Left lobe of liver (tissue), 2 donors: ENCODE measurements around the gene SLC24A3. TPM values are rescaled to one million over a fixed set of nuclear protein-coding genes. Genes with fewer than 3 reads are reported as not detected.

Experiments
- ATAC-seq: fragments of 200-7000 bp; cut with Tn5 transposase; one replicate; pipeline ENCODE4 v1.9.1; 2020; ENCODE audit warnings: mild to moderate bottlenecking, moderate library complexity
- DNase-seq: peaks from one replicate; pipeline ENCODE4 v3.0.0-alpha.2; 2020; ENCODE audit warnings: low spot score
- total RNA-seq: library from RNA; stranded (reverse); gene quantifications from one replicate; pipeline ENCODE4 v1.2.1, GENCODE V29; 2021
- donor health status: DM: no; HTN: no; CAD: no; lungs with moderate emphysema.
- donor health status: DM: no; HTN: yes; CAD: no.

The SLC24A3 gene
- total RNA-seq, 1 donor from 2014 or later = 0.35 TPM

DNA sequence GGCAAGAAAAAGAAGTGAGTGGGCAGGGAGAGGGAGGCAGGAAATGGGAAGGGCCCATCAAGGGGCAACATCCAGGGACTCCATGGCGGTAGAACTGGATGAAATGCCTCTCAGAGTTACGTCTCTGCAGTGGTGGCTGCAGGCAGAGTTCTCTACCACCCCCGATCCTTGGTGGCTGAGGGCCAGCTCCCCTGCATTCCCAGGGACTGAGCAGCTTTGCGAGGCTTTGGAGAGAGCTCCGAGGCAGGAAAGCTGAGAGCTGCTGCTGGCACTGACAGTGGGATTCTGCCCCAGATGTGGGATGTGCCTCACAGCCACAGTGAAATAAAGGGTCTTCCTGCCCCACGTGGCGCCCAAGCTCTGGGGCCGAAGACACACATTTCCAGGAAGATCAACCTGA, 236.6 kb downstream of the SLC24A3 start:
- DNase-seq (no peak), ATAC-seq (no peak)

DNA sequence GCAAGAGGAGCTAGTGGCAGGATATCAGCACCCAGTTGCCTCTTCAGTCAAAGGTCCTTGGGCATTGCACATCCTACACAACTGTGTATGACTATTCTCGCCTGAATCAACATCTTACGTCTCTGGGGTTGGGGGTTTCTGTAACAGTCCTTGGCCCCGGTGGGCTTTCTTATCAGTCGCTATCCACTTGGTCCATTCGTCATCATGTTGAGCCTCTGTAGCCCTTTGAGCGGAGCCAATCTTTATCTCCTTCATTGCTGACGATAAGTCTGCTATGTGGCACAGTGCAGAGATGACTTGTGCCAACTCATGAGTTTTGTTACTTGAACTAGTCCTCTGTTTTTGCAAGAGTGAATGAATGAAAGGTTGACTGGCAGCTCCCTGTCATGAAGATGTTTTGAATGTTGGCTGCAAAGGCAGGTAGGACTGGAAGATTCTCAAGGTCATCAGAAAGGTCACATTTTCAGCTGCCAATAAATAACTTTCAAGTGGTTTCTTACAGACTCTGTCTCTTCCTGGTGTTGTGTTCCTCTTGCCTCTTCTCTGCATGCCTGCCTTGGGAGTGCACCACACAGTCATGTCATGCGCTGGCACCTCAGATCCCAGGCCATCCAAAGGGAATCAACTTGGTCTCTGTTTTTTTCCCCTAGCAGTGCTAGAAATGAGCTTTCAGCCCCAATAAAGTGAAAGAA, 238.9 kb downstream of the SLC24A3 start:
- no peak for DNase-seq
- no peak for ATAC-seq

DNA sequence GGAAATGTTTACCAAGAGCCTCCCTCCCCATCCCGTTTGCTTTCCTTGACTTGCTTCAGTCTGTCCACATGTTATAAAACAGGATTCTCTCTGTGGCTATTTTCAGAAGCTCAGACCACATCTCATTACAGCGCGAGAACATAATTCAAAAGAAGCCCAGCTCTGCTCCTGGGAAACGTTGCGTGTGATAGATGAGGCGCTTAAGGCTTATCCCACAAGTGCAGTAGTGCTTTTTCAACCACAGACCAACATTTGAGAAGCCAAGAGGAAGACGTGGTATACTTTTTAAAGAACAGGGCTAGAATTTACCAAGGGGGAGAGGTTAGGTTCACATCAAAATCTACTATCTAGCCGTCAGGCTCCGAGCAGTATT, 239.5 kb downstream of the SLC24A3 start:
- no peak for ATAC-seq
- DNase-seq = no peak

DNA sequence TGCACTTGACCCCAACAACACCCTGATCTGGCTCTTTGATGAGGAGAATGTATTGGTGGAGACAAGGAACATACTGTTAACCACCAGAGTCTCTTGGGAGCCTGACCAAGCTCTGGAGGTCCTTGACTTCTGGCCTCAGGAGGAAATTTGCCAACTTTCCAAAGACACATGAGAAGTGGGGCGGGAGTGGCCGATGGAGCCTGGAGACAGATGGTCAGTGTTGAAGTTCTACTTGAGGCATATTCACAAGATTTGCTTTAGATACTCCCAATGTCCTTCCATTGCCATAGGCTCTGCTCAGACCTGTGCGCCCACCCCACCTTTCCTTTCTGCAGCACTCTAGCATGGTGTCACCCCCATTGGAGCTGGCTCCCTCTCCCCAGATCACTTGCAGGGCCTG, 241.0 kb downstream of the SLC24A3 start:
- no peak for ATAC-seq
- DNase-seq = no peak

DNA sequence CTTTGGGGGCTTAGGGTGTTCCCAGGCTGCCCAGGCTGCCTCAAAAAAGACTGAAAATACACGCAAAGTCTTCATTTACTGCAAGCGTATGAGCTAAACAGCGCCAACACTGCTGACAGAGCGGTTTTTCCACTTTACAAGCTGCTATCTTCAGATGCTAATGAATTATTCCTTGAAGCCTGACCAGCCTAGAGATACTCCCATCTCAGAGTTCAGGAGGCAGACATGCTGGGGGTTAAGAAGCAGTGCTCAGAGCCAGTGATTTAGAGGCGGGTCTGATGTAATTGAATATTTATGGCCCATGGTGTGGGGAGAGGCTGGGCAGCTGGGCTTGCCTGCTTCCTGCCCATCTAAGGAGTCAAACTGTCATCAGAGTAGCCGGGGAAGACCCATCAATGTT, 241.4 kb downstream of the SLC24A3 start:
- no peak for ATAC-seq
- DNase-seq = no peak

DNA sequence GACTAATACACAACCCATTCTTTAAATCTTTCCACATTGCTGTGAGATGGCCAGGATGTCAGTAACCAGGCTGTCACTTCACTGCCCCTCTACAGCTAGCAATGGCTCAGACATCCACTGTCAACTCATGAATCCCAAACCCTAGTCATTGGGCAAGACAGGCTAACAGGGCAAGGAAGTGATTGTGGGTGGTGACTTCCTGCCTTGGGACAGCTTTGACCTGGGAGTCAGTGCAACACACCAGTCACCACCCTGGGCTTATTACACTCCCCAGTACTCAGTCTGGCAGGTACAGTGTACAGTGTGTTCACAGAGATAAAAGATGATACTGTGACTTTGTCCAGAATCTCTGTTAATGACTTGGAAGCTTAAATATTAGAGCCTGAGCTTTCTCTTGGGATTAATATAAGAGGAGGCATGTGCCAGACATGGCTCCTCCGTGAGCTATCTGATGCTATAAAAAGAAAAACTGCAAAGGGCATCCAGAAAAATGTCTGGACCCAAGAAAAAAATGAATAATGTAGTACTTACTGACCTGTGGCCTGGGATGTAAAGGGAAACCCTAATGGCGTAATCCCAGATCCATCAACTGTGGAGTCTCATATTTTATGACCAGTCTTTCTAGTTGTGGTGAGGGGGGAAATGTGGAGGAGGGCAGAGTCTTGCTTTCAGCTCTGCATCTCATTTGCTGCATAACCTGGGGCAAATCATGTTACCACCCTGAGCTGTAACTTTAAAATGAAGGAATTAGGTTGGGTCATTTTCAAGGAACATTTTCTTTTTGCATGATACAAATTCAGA, 244.4 kb downstream of the SLC24A3 start:
- ATAC-seq (no peak), DNase-seq (no peak)

DNA sequence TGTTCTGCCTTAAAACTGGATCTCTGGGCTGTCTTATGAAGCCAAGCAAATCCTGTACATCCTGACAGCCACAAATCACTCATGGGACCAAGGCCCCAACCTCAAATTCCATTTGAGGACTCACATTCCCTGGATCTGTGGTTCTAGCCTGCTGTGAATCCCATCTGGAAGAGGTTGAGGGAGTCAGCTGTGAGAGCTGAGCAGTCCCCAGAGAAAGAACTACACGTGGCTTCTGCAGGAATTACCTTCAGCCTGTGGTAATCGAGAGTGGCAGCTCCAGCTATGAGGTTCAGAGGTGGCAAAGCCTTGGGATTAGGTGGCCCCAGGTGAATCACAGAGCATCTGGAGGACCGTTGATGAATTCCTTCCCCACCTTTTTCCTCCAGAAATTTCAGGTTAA, 245.2 kb downstream of the SLC24A3 start:
- no peak for DNase-seq

DNA sequence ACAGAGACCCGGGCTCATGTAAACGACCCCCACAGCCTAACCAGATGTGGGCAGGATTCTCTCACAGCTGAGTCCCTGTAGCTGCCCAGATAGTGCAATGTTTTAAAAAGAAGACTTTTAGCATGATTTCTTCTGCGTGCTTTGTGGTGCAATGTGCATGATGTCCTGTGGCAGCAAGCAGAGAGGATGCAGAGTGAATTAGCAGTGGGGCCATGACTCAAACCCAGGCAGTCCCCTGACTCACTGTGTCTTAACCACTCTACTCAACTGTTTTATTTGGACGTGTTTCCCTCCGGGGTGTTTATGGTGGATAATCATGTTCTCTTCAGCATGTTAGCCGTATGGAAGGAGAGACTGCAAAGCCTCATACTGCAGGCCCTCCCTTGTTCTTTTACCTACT, 247.9 kb downstream of the SLC24A3 start:
- DNase-seq (no peak), ATAC-seq (no peak)

More for the DNA sequence above, 245.2 kb downstream of the SLC24A3 start:
- no peak for ATAC-seq

DNA sequence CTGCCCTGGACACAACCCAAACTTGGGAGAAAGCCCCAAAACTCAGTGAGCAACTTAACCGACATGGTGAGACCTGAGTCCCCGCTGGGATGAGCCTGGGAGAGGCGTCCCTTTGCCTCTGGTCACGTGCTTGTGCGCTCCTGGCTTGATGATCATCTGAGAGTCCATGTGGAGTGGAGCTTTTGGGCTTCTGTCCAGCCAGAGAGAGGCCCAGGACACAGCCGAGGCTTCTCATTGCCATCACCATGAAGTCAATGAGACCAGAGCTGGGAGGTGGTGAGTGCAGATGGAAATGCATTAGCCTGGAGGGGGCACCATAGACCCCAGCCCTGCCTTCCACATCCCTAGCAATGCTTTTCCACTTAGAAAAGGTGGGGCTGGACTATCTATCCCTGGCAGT, 250.0 kb downstream of the SLC24A3 start:
- ATAC-seq (no peak), DNase-seq (no peak)

DNA sequence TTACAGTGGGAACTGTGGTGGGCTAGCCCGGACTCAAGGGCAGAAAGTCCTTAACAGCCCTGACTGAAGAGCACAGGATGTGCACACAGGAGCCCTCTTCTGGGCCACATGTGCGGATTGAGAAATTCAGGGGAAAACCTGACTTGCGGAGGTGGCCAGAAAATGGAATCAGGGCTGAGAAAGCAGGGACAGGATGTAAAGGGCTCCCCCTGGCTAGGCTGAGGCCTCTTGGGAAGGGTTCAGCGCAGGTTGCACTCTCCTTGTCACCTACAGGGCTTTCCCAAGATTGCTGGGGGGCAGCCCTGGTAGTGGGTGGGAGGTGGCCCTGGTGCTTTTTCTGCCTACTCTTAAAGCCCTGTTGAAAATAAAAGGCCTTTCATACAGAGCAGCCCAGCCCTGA, 251.2 kb downstream of the SLC24A3 start:
- no peak for DNase-seq
- ATAC-seq = no peak

DNA sequence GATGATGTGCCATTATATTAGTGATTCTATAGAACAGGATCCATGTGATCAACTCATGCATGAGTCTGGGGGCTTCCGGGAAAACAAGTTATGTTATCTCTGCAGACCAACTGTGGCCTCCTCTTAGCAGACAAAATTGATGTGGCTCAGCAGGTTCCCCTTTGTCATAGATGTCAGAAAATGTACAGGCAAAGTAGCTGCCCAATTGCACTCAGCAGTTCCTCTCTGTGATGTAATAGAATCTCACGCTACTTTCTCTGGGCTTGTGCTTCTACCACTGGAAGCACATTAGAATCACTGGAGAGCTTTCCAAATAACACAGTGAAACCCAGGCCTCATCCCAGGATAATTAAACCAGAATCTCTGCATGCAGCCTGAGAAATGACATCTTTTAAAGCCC, 253.1 kb downstream of the SLC24A3 start:
- ATAC-seq (no peak), DNase-seq (no peak)

DNA sequence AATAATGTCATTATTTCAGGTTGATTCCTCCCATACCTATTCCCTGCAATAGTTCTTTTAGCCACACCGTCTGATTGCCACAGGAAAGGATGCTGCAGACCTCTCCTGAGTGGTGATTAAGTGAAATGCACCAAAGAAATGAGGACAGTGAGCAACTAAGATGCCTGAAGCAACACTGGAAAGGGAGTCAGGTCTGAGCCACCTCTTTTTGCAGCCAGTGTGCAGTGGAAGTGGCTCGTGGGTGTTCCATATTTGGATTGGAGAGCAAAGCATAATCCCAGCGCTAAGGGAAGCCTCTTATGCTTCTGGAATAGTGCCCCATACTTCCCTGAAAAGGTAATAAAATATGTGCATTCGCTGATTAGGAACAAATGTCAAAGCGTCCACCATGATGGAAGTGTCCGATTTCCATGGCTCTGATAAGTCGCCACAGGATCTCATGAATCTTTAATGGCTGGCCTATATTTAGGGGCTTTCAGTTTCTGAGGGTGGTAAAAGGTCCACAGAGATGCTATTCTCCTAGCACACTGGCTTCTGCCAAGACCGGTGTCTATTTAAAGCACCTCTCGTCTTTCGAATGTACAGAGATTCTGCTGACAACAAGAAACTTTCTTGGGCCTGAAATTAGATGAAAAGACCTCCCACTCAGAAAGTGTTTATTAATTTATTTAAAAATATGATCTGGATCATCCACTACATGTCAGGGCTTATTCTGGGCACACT, 253.9 kb downstream of the SLC24A3 start:
- DNase-seq = no peak
- ATAC-seq = no peak

DNA sequence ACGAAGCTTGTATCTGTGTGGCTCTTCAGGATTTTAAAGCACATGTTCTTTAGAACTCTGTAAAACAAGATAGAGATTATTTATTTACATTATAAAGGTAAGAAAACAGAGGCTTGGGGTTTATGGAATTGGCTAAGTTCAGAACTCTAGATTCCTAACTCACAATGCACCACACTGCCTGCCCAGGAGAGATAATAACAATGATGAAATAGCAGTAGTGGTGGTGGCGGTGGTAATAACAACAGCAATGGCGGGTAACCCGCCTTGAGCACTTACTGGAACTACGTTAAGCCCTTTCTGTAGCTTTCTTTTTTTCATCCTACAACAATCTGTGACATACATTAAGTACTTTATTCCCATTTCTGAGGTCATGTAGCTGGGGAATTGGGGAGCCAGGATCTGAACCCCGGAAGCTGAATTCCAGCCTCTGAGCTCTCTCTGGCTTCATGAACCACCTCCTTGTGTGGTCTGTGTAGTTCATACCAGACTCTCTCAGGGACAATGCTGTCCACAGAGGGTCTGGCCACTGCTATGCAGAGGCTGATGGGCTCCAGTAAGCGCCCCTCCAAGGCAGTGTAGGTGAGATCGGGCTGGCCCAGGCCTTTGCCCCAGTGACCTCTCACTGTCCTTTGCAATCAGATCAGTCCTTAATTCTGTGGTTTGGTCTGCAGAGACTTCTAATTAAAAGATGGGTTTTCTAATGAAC, 260.9 kb downstream of the SLC24A3 start:
- DNase-seq (no peak), ATAC-seq (no peak)

DNA sequence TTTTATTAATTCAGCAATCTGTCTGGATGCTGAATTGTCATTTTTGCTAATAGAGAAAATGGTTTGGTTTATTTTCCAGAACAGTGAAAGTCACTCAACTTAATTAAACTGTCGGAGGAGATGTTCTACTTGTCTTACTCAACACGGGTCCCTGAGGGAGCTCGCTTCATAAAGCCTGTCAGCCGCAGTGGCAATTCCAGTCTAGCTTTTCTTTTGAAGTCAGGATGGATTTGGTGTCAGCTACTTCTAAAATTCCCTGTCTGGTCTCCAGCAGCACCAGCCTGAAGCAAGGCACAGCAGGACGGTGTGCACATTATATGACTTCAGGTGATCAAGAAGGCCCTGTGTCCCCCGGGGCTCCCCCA, 261.5 kb downstream of the SLC24A3 start:
- no peak for ATAC-seq

DNA sequence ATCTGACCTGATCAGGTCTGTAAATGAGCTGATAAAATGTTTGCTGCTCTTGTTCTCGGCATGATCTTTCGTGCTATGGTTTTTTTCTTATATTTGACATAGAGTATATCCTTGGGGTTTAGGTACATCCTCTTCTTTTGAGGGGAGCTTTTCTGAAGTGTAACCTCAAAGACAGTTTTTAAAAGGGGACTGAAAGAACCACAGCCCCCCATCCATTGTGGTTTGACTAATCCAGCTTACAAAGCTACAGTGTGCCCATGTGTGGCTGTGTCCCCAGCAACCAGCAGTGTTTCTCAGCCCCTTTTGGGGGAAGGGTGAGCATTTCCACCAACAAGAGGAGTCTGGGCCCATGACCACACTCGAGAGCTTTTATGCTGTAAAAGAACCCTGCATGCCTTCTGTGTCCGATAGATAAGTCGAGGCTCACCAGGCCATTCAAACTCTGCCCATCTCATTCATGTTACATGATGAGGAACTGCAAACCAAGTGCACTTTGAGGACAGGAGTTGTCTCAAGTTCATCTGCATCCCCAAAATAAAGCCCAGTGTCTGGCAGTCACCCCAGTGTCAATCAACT, 266.0 kb downstream of the SLC24A3 start:
- DNase-seq = no peak

More for the DNA sequence above, 261.5 kb downstream of the SLC24A3 start:
- DNase-seq = no peak

DNA sequence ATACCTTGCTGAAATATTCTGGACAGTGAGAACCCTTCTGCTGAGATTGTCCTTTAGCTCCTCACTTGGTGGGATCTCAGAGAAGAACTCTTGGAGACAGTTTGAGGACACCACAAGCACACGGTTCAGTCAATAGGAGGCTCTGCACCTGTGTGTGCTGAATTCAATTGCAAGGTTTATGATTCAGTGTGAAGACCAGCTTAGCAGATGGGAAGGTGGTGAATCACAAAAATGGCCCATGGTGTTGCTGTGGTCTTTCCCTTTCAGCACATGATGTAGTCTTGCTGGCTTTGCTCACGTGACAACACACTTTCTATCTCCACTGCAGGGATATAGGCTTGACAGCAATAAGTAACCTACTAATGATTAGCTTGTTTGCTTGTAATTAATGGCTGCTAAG, 270.3 kb downstream of the SLC24A3 start:
- ATAC-seq (no peak), DNase-seq (no peak)

More for the DNA sequence above, 266.0 kb downstream of the SLC24A3 start:
- no peak for ATAC-seq

DNA sequence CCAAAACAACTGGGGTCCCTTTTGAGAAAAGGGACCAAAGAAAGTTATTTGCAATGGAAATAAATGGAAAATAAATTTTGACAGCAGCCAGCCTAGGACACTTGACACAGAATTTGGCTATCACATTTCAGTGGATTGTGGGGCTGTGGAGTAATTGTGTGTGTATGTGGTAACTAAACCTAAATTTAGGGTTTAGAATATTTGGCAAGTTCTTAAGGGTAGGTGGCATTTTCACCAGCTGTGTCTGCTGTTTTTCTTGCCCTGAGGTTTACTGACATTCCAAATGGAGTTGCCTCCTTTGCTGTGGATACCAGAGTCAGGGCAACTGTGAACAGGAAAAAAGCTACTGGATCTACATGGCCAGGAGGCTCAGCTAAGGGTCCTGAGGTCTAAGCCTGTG, 270.9 kb downstream of the SLC24A3 start:
- ATAC-seq (no peak), DNase-seq (no peak)

DNA sequence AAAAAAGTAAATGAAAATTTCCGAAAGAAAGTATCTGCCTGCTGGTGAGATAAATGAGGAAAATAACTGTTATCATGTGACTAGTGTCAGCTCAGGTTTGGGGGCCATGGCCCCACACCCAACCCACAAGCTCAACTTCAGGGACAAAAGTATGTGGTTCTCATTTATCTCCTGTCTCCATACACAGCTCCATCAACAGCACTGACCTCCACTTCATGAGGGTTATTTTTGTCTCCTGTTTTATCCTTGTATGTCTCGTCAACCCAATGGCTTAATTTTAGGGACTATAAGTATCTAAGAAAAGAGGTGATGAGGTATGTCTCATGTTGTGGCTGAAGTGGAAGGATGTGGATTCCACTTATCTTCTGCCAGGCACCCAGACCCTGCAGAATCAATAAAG, 274.0 kb downstream of the SLC24A3 start:
- DNase-seq (no peak), ATAC-seq (no peak)

DNA sequence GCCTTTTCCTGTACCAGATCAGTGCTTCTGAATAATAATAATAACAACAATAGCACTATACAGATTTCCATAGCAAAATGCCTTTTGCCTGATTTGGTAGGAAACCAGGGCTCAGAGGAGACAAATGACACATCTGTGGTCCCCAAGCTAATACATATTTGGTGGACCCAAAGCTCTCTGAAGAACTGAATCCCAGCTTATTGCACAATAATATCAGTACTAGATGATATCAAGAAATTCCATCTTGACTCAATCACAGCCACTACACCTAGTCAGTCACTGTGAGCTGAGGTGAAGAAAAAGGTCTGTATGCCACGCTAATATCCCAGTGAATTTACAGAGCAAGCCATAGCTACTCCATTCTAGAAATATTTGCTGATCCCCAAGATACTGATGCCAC, 275.0 kb downstream of the SLC24A3 start:
- no peak for DNase-seq

DNA sequence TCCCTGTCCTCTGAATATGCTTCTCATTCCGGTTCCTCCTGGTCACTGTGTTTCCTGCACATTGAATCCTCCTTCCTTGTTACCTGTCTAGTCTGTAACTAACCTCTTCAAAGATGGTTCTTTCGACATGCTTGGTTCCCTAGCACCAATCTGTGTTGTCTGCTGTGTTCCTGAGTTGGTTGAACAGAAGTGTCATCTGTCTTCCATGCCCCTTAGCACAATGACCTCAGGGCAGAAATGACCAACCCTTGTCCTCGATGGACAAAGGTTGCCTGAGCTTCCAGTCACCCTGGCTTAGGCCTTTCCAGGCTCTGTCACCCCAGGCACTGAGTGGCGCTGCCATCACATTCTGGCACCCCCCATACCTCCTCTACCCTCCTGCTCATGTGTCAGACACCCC, 278.8 kb downstream of the SLC24A3 start:
- ATAC-seq (no peak), DNase-seq (no peak)

More for the DNA sequence above, 275.0 kb downstream of the SLC24A3 start:
- ATAC-seq = no peak

DNA sequence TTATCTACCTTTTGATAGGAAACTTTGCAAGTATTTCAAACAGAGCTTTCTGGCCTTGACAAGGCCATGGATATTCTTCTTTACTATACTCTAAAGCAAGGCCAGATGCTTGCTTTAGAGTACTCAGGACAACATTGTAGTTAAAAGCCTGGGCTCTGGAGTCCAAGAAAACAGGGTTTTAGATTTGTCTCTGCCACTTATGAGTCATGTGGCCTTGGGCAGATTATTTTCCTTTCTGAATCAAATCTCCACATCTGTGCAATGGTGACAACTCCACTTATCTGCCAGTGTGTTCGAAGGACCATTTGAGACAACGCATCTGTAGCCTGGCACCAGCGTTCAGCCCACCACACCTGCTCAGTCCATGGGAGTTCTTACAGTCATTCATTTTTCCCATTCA, 279.7 kb downstream of the SLC24A3 start:
- DNase-seq (no peak), ATAC-seq (no peak)
